Activated T-cell treated with anti-CD3 and anti-CD28 coated beads, Interleukin-2, amount 50 U/mL, for 72 hours (primary cell): ENCODE data around the gene HTR1B. TPM values are rescaled to one million over a fixed set of nuclear protein-coding genes. Genes with fewer than 3 reads are reported as not detected.

Source experiments
- total RNA-seq, 2 donors: library from RNA; stranded (reverse); gene quantifications; one replicate each; pipeline ENCODE4 v1.2.3, GENCODE V29; 2022

HTR1B gene
- total RNA-seq, 2 donors from 2014 or later: not detected

Other genes with a start within 250 kb of the HTR1B start
- gene MEI4, start 189.5 kb upstream of the HTR1B start, total RNA-seq: not detected